HG02884 (cell line): Measurements from ENCODE around the gene THOP1.

ENCODE experiments used
- ATAC-seq: cut with Tn5 transposase; IDR thresholded peaks from one replicate; pipeline ENCODE4 v1.9.1; 2021; ENCODE audit warnings: mild to moderate bottlenecking, moderate library complexity; ENCODE audit not compliant: unreplicated experiment

Gene THOP1

DNA sequence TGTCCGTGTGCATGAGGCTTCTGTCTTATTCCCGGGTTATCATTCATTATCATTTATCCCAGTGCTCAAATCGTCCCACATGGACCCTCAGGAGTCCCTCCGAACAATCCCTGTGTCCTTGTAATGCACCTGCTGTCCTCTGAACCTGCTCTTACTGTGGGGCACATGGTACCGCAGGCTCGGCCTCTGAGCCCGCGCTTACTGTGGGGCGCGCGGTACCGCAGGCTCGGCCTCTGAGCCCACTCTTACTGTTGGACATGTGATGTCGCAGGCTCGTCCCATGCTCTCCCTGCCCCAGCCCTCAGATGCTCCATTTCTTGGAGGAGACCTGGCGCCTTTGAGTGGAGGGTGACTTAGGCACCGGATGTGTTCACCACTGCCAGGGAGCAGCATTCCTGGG is 17.5 kb downstream of the THOP1 start:
- no peak for ATAC-seq

DNA sequence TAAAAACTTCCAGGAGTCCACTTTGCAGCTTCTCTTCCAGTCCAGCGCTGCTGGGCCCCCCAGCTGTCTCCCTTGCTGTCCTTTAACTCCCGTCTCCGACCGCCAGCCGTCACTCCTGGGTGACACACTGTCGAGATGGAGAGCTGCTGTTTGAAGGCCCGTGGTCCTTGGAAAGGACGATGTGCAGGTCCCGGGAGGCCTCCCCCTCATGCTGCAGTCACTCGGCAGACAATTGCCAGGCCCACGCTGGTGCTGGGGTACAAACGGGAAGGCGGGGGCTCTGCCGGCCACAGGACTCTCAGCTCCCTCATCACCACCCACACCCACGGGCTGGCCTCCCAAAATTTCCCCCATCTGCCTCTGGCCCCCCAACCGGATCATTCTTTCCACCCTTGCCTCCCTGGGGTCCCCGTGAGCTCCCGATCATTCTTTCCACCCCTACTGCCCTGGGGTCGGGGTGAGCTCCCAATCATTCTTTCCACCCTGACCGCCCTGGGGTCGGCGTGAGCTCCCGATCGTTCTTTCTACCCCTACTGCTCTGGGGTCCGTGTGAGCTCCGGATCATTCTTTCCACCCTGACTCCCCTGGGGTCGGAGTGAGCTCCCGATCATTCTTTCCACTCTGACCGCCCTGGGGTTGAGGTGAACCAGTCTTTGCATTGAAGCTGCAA is 18.3 kb downstream of the THOP1 start:
- ATAC-seq = no peak

DNA sequence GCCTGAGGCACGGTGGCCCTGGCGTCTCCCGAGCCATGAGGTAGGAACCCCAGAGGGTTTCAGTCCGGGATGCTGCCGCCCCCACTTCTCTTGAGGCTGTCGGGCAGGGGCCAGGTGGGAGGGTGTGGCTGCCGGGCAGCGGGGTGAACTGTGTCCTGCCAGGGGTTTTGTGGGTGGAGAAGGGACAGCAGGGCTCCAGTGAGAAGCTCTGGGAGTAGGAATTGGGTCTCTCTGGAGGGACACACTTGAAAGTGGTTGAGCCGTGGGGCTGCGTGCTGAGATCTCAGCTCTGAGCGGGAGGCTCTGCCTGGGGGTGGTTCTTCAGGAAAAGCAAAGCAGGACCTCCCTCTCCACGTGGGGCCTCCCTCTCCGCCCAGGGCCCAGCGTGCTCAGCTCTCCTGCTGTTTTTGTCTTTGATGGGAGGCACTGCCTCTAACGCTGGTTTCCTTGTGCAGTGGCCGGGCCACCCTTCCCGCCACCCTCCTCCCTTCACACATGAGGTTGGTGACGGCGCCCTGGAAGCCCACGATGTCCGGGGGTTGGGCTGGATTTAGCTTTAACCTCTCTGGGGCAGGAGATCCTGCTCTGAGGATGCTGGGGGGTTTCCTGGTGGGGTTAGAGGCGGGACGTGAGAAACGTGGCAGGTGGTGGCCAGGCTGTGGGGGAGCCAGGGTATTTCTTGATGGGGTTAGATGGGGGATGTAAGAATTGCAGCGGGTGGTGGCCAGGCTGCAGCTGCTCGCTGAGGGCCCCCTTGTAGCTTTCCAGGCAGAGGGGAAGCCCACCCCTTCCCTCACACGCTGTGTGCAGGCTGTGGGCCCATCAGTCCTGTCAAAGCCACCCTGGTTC is 19.1 kb downstream of the THOP1 start:
- no peak for ATAC-seq

DNA sequence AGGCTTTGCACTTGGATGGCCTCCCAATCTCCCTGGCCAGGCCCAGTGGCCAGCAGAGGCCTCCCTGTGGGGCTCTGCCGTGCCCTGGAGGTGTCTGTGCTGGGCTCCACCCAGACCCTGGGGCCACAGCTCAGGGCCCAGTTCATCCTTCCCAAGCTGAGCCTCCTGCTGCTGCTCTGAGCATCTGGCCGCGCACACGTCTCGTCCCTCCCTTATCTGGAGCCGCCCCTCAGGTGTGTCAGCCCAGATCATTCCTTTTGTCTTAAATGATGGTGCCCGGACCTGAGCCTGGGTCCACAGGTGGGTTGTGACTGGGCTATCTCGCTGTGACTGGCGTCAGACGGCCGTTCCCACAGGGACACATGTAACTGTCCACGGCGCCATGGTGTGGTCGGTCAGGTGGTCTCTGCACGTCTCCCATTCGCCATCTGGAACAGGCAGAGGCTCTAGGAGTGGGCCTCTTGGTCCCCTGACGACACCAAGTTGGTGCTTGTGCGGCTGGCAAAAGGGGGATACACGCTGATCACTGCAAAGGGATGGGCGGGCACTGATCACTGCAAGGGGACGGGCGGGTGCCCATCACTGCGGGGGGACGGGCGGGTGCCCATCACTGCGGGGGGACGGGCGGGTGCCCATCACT is 20.1 kb downstream of the THOP1 start:
- ATAC-seq = no peak

DNA sequence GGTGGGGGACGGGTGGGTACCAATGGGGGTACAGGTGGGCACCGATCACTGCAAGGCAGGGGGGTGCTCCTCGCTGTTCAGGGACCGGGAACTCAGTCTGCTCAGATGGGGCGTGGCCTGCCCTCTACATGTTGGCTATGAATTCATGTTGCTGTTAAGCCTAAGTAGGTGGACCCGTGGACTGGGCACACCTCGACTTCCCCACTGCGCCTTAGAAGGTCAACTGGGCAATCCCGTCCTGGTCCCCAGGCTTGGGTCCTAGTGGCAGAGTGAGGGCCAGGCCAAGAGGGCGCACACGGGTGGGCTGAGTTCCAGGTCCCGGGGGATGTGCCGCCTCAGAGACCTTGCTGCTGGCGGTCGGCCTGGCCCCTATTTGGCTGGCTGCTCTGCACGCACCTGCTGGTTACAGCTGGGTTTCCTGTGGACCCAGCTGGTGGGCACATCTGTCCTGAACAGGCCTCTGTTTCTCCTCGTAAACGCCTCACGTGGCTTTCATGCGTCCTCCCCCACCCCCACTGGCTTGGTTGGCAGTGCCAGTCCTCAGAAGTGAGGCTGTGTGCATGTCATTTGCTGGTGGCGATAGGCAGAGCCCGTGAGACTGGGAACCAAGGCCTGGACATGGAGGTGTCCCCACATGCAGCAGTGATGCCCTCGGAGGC is 20.8 kb downstream of the THOP1 start:
- no peak for ATAC-seq

DNA sequence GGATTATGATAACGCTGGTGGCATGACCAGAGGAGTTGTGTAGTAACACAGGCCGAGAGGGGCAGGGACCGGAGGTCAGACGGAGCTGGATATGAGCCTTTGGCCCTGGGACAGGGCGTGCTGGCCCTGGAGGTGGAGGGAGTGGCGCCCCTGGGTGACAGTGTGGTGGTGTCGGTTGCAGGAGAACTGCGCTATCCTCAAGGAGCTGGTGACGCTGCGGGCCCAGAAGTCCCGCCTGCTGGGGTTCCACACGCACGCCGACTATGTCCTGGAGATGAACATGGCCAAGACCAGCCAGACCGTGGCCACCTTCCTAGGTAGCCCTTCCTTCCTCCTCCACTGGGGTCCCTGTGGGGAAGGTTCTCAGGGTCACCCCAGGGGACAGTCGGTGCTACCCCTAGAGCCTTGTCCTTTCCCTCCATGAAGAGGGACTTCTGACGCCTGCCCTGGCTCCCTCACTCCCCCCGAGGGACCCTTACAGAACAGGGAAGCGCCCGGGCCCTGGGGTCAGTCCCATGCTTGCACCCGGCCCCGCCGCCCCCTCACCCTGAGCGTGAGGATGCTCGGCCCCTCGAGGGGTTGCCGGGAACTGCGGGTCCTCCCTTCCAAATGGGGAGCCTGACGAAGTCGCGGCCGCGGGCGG is 21.6 kb downstream of the THOP1 start:
- ATAC-seq = no peak

DNA sequence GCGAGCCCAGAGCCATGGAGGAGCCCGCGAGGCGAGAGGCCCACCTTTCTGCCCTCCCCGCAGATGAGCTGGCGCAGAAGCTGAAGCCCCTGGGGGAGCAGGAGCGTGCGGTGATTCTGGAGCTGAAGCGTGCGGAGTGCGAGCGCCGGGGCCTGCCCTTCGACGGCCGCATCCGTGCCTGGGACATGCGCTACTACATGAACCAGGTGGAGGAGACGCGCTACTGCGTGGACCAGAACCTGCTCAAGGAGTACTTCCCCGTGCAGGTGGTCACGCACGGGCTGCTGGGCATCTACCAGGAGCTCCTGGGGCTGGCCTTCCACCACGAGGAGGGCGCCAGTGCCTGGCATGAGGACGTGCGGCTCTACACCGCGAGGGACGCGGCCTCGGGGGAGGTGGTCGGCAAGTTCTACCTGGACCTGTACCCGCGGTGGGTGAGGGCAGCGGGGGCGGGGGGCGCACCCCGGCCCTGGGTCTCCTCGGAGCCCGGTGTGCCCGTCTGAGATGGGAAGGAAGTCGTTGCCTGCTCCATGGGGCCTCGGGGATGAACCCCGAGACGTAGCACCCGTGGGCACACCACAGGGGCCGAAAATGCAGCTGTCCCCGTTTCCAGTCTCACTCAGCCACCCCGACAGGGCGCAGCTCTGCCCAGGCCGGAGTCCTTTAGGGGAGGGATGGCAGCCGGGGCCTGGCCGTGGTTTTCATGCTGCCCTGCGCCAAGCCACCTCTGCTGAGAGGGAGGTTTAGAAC is 22.3 kb downstream of the THOP1 start:
- no peak for ATAC-seq

DNA sequence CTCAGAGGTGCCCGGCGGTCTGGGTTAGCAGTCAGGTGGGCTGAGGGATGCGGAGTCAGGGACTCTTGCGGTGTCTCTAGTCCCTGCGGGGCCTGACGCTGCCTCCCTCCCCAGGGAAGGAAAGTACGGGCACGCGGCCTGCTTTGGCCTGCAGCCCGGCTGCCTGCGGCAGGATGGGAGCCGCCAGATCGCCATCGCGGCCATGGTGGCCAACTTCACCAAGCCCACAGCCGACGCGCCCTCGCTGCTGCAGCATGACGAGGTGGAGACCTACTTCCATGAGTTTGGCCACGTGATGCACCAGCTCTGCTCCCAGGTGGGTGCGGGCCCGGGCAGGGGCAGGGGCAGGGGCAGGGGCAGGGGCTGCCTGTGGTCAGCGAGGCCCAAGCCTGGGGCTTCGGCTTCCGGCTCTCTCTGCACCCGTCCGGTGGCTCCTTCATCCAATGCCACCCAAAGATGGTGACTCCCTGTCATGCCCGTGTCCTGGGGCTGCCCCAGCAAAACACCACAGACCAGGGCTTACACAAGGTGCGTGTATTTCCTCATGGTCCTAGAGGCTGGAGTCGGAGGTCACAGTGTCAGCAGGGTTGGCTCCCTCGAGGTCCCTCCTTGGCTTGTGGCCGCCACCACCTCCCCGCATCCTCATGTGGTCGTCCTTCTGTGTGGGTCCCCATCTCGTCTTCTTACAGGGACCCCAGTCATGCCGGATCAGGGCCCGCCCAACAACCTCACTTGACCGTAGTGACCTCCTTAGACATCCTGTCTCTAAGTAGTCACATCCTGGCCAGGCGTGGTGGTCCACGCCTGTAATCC is 23.0 kb downstream of the THOP1 start:
- ATAC-seq = no peak

DNA sequence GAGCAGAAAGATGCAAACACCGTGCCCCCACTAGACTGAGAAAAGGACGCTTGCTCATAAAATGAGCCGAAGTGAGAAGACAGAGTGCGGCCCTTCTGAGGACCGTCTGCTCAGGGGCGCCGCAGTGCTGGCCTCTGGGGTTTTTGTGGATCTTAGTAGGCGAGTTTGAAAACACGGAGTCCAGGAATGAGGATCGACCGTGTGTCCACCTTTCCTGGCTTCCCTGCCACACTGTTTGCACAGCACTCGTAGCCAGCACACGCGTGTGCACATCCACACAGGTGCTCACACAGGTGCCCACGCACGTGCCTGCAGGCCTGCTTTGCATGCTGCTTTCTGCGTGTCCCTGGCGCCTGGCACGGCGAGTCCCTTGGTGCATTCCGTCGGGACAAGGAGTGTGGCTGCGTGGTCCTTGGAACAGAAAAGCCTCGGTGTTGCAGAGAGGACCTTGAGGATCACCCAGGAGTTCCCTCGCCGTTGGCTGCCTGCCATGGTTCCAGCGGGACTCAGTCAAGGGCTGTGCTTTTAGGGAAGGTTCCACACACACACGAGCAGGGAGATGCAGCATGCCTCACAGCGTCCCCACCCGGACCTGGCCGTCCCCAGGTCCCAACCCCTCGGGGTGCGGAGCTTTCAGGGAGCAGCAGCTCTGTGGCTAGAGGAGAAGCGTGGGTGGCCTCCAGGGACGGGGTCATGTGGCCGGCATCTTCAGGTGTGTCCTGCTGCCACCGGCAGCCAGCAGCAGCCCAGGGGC is 24.3 kb downstream of the THOP1 start:
- no peak for ATAC-seq

DNA sequence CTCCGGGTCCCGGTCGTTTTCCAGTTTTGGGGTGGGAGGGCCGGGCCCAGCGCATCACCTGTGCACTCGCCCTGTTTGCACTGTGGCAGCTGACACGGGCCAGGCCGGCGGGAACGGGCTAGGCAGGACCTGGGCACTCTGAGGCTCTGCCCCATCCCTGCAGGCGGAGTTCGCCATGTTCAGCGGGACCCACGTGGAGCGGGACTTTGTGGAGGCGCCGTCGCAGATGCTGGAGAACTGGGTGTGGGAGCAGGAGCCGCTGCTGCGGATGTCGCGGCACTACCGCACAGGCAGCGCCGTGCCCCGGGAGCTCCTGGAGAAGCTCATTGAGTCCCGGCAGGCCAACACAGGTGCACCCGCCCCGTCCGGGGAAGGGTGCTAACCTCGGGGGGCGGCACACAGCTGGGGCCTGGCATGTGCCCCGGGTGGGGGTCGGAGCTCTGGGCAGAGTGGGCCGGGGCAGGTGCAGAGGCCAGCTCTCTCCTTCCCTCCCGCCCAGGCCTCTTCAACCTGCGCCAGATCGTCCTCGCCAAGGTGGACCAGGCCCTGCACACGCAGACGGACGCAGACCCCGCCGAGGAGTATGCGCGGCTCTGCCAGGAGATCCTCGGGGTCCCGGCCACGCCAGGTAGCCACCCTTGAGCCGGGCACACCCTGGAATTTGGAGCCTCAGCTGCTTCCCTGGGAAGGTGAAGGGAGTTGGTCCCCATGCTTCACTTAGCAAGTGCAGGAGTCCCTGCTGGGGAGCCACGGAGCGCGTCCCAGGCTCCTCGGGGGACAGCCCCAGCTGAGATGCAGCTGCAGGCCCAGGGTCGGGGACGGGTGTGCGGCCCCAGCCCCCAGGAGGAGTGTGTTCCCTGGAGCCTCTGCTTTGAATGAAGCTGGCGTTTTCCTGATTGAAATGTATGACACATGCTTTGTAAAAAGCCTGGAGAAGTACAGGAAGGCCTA is 25.1 kb downstream of the THOP1 start:
- no peak for ATAC-seq

DNA sequence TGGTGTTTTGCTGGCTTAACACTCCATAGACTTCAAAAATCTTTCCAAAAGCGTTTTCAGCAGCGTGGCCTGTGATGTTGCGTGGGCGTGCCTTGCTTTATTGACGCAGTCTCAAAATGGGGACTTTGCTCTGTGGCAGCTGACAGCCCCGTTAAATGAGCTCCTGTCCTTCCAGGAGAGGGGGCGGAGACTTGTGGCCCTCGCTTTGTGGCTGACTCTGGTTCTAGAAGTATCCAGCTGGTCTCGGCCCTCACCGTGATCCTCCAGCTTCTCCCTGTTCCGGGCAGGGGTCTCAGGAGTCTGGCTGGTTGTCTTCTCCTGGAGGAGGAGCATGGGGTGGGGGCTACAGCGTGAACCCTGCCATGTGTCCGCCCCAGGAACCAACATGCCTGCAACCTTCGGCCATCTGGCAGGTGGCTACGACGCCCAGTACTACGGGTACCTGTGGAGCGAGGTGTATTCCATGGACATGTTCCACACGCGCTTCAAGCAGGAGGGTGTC is 26.0 kb downstream of the THOP1 start:
- no peak for ATAC-seq

DNA sequence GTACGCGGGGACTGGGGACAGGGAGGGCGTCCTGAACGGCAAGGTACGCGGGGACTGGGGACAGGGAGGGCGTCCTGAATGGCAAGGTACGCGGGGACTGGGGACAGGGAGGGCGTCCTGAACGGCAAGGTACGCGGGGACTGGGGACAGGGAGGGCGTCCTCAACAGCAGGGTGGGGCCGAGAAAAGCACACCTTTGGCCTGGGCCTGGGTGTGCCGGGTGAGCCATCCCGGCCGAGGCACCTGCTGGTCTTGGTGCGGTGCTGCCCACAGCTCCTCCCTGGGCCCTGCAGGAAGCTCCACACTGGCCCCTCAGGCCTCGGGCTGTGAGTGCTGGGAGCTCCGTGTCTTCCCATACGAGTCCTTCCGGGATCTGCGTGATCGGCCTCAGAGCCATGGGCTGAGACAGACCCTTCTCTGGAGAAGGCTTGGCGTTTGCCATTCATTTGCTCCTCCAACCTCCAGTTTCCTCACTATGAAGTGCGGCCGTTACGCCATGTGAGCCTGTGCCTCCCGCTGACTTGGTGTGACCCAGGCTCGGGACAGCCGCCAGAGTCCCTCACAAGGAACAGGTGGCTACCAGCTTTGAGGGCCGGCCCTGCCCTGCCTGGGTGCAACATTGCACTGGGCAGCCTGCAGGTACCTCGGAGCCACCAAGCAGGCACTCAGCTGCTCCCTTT is 26.6 kb downstream of the THOP1 start:
- ATAC-seq = no peak

DNA sequence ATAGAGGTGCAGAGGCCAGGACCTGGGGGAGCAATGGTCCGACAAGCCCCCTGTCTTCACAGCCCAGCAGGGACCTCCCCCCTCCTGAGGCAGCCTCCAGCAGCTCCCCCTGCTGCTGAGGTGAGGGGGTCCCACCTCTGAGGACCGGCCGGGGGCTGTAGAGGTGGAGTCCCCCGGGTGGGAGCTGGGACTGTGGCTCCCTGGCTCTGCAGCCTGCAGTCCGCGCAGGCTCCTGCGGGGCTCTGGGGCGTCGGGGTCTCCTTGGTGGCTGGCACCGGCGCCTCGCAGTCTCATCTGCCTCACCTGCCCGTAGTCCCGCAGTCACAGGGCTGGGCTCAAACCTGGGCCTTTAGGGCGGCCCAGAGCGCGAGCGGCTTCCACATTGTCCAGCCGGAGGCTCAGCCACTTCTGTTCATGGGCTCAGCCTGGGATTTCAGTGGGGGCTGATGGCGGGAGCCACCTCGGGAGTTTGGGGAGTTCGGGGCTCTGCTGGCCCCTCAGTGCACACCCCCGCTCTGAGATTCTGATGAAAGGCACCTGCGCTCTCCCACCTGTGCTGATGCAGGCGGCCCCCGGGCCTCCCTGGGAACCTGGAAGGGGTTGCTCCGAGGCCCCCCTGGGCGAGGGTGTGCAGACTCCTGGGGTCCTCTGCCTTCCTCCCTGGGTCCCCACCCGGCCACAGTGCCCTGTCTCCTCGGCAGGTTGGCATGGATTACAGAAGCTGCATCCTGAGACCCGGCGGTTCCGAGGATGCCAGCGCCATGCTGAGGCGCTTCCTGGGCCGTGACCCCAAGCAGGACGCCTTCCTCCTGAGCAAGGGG is 27.3 kb downstream of the THOP1 start:
- ATAC-seq = no peak

DNA sequence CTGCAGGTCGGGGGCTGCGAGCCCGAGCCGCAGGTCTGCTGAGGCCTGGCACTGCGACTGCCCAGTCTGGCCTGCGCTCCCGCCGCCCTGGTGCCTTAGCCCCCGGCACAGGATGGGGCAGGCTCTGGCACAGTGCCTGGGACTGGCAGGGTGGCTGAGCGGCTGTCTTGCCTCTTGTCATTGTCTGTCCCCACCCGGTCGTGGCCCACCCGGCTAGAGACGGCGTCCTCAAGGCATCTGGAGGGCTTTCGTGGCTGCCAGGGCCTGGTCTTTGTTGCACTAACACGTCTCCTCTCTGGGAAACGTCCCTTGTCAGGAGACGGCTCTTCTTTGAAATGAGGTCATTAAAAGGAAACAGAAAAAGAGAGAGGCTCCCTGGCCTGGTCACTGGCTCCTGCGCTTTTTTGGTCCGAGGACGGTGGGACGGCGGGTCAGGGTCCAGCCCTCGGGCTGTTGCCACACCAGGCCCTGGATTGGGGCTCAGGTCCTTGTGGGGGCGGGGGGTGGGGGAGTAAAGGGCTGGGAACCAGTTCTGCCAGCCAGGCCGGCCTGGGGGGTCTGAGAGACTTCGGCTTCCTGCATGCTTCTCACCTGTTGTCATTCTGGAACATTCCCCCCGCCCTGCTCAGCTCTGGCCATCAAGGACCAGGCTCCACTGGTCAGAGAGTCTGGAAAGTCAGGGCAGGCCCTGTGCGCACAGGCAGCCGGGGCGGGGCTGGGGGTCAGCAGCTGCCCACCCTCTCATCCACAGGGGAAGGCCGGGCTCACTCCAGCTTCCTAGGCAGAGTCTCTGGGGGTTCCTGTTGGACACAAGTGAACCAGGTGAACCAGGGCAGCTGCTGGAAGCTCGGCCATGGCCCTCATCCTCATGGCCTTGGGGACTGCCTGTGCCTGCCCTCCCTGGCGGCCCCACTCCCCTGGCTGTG is 28.2 kb downstream of the THOP1 start:
- ATAC-seq = no peak

DNA sequence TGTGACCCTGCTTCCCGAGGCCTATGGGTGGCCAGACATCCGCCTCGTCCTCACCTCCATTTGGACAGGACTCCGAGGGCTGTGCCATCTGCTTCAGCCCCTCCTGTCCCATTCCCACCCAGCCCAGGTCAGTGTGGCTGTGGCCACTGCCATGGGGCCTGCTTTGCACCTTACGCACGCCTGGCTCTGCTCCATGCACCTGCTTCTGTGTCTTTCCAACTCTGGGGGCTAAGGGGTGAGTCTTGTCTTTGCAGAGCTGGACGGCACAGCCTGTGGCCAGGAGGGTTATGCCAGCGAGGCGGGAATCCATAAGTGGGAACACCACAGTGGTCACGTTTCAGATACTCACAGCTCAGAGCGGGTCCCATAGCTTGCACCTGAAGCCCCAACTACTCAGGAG is 29.1 kb downstream of the THOP1 start:
- ATAC-seq = no peak
